Esophagus squamous epithelium (tissue), 5 donors: Measurements from ENCODE around the gene ANKRD42. TPM values are rescaled to one million over a fixed set of nuclear protein-coding genes. Genes with fewer than 3 reads are reported as not detected.

Experiments used
- DNase-seq: peaks from one replicate; lab custom pipeline; 2025; lab: John Stamatoyannopoulos, UW
- H3K27ac ChIP-seq, 4 donors: fragments of 200-600 bp; sonication (generic); one replicate each; pipeline ENCODE4 v1.5.1; 2016 to 2019; ENCODE audit warnings: mild to moderate bottlenecking in 1 of 4
- H3K27me3 ChIP-seq, 4 donors: fragments of 200-600 bp; sonication (generic); 1 replicate in 3 of 4; 2 replicates in 1 of 4; pipeline versions ENCODE4 v1.5.1 to v1.6.0; 2017 to 2021; ENCODE audit warnings: antibody characterized with exemption in 1 of 4
- H3K36me3 ChIP-seq, 3 donors: fragments of 200-600 bp; sonication (generic); one replicate each; pipeline ENCODE4 v1.5.1; 2016 to 2019
- H3K4me1 ChIP-seq, 3 donors: fragments of 200-600 bp; sonication (generic); one replicate each; pipeline ENCODE4 v1.5.1; 2017 to 2019
- H3K4me3 ChIP-seq, 4 donors: fragments of 200-600 bp; sonication (generic); 1 replicate in 3 of 4; 2 replicates in 1 of 4; pipeline ENCODE4 v1.5.1; 2016 to 2019; ENCODE audit warnings: mild to moderate bottlenecking in 2 of 4, moderate library complexity in 1 of 4
- H3K9me3 ChIP-seq, 3 donors: fragments of 200-600 bp; sonication (generic); one replicate each; pipeline ENCODE4 v1.5.1; 2016 to 2019
- POLR2A ChIP-seq, 4 donors: fragments of 450-650 bp; IDR thresholded peaks; one replicate each; pipeline ENCODE4 v1.6.1; 2017; ENCODE audit warnings: antibody characterized with exemption in 4 of 4, mild to moderate bottlenecking in 4 of 4, moderate library complexity in 3 of 4
- WGBS, 2 donors: methylation state at CpG; one replicate each; pipeline ENCODE4 v1.1.5; 2018; 5-methylcytosine and 5-hydroxymethylcytosine counted together
- intact Hi-C: fragments of 100-400 bp; cut with DNase I; formaldehyde crosslinking; loops from one replicate; pipeline ENCODE4 v1.15.0; 2022
- total RNA-seq, 4 donors: library from RNA; depleted of rRNA; stranded (reverse); fragments of >200 nt; gene quantifications; one replicate each; pipeline ENCODE4 v1.1.0, GENCODE V29; 2016
- TF ChIP-seq, protein P1 (sequence below), 6 experiments: fragments of 450-650 bp in 4 of 6; fragments of 200-600 bp in 2 of 6; sonication (generic) in 2 of 6; IDR thresholded peaks; one replicate each; pipeline ENCODE4 v1.5.1; 2016 to 2019; ENCODE audit warnings: antibody characterized with exemption in 6 of 6, mild to moderate bottlenecking in 4 of 6, moderate library complexity in 4 of 6
- donor health status: DM: yes; HTN: yes; CAD: no.

ANKRD42 gene
- total RNA-seq, 4 donors from 2014 or later, result 3.9 to 7.4 (median 5.2) TPM

DNA sequence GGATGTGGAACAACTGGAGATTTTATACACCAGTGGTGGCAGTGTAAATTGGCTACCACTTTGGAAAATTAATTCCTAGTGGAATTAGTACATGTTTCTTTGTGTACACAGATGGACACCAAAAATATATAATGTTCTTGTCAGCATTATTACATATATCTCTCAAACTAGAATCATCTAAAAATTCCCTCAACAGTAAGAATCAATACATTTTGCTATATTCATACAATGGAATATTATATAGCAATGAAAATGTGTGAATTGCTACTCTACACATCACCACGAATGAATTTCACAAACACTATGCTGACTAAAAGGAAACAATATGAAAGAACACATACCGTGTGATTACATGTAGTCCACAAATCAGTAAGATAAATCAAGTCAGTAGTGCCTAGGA is 58.8 kb downstream of the ANKRD42 start:
- H3K4me3 ChIP-seq, result no peak overlapping the region
- no peak for DNase-seq
- TF ChIP-seq, protein P1, sequence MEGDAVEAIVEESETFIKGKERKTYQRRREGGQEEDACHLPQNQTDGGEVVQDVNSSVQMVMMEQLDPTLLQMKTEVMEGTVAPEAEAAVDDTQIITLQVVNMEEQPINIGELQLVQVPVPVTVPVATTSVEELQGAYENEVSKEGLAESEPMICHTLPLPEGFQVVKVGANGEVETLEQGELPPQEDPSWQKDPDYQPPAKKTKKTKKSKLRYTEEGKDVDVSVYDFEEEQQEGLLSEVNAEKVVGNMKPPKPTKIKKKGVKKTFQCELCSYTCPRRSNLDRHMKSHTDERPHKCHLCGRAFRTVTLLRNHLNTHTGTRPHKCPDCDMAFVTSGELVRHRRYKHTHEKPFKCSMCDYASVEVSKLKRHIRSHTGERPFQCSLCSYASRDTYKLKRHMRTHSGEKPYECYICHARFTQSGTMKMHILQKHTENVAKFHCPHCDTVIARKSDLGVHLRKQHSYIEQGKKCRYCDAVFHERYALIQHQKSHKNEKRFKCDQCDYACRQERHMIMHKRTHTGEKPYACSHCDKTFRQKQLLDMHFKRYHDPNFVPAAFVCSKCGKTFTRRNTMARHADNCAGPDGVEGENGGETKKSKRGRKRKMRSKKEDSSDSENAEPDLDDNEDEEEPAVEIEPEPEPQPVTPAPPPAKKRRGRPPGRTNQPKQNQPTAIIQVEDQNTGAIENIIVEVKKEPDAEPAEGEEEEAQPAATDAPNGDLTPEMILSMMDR (IDR thresholded peaks at IDR 0.05), result no peak
- no peak for TF ChIP-seq POLR2A (IDR thresholded peaks at IDR 0.05)
- H3K27me3 ChIP-seq, result no peaks in the 10 kb centered on the region
- WGBS, 2 donors, result 88 to 94% methylated on average over 2 of the region's 2 CpGs
- H3K4me1 ChIP-seq, result peaks cover 3 to 27% (median 3%) of the 10 kb centered on the region in 3 donors
- intact Hi-C loops, result no loop called here
- H3K36me3 ChIP-seq, result no peaks in the 10 kb centered on the region
- H3K27ac ChIP-seq, result no peak overlapping the region
- H3K9me3 ChIP-seq, result no peaks in the 10 kb centered on the region

DNA sequence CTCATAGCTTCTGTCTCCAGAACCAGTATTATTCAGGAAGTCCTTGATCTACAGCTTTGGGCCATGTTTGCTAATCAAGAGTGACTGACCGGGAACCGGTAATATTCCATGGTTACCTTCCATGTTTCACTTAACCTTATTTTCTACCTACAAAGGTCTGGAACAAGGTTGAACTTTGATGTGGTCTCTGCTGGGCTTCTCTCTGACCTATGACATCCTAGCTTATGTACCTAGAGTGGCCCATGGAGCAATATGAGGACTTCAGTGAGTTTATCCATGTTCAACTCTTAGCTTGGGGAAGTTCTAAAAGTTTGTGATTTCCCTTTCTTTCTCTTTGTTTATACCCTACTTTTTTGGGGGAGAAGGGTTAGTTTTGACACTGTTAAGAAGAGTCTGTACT is 59.4 kb downstream of the ANKRD42 start:
- H3K4me3 ChIP-seq, result no peak overlapping the region
- H3K4me1 ChIP-seq, result peaks cover 3 to 34% (median 5%) of the 10 kb centered on the region in 3 donors
- no peak for DNase-seq
- no peaks in the 10 kb centered on the region for H3K9me3 ChIP-seq
- H3K36me3 ChIP-seq, result peaks cover 0 to 3% (median 0%) of the 10 kb centered on the region in 3 donors
- intact Hi-C loops, result no loop called here
- TF ChIP-seq, protein P1 (IDR thresholded peaks at IDR 0.05), result no peak
- TF ChIP-seq POLR2A (IDR thresholded peaks at IDR 0.05), result no peak
- WGBS, 2 donors, result 79 to 100% methylated on average over 2 of the region's 2 CpGs
- H3K27me3 ChIP-seq, result no peaks in the 10 kb centered on the region
- H3K27ac ChIP-seq, result no peak overlapping the region

DNA sequence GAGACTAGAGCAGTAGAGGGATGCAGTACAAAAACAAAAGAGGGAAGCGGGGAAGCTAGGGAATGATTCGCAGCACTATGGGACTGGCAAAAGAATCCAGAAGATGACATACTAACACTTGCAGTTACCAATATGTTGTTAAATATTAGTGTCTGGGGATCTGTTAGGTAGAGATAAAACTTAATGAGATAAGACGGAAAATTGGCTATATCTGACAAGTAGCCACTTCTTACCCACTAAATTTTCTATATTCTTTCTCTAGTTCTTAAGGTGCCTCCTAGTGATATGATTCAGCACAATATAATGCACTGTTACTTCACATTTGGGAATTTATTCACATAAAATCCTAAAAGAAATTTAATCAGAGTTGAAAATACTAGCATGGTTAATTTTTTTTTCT is 61.9 kb downstream of the ANKRD42 start:
- peaks cover 0 to 26% (median 0%) of the 10 kb centered on the region in 3 donors for H3K36me3 ChIP-seq
- no peak overlapping the region for H3K27ac ChIP-seq
- H3K27me3 ChIP-seq, result no peaks in the 10 kb centered on the region
- 95 to 100% methylated on average over 3 of the region's 3 CpGs for WGBS, 2 donors
- intact Hi-C loops, result no loop called here
- TF ChIP-seq, protein P1 (IDR thresholded peaks at IDR 0.05), result no peak
- TF ChIP-seq POLR2A (IDR thresholded peaks at IDR 0.05), result no peak
- DNase-seq, result no peak
- no peaks in the 10 kb centered on the region for H3K9me3 ChIP-seq
- H3K4me3 ChIP-seq, result no peak overlapping the region
- peaks cover 3 to 30% (median 5%) of the 10 kb centered on the region in 3 donors for H3K4me1 ChIP-seq

DNA sequence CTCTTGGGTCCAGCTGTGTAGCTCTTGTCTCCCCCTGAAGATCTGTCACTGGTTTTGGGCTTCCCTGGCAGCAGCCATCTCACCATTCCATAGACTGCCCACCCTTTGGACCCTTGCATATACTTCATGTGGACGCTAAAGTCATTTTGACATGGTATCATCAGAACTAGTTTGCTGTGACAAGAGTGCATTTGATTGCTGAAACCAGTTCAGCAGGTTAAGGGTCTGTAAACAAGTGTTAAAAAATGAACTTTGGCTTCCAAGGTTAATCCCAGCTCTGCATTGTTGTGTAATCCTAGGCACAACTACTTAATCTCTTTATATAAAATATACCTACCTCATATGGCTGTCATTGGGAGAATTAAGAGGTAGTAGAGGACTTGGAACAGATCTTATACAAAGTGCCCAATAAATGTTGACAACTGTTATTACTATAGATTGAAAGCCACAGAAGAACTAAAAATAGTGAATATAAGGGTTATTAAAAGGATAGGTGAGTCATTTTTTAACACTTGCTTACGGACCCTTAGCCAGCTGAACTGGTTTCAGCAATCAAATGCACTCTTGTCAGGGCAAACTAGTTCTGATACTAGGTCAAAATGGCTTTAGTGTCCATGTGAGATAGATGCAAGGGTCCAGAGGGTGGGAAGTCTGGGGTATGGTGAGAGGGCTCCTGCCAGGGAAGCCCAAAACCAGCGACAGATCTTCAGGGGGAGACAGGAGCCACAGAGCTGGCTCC is 63.3 kb downstream of the ANKRD42 start:
- TF ChIP-seq POLR2A (IDR thresholded peaks at IDR 0.05), result no peak
- intact Hi-C loops, result no loop called here
- 62 to 65% methylated on average over 3 of the region's 3 CpGs for WGBS, 2 donors
- no peak overlapping the region for H3K4me3 ChIP-seq
- no peaks in the 10 kb centered on the region for H3K27me3 ChIP-seq
- no peak for DNase-seq
- H3K36me3 ChIP-seq, result peaks cover 0 to 40% (median 3%) of the 10 kb centered on the region in 3 donors
- no peaks in the 10 kb centered on the region for H3K9me3 ChIP-seq
- peak overlapping the region in 2 of 4 donors; percentile 60 to 63 for H3K27ac ChIP-seq
- peaks cover 3 to 29% (median 5%) of the 10 kb centered on the region in 3 donors for H3K4me1 ChIP-seq

DNA sequence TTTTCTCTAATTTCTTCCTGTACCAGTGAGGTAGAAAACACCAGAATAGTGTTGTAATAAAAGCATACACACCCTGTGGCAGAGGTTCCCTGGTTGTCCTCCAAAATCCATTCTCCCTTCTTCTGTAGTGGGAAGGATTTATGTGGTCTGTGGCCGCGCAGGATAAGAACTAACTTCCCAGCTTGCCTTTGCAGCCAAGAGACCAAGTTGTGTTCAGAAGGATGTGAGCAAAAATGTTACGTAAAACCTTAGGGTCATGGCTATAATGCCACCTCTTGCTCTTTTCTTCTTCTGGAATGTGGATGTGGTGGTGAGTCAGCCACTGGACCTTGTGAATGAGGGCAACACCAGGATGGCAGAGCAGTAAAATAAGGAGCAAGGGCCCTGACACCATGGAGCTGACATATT is 64.3 kb downstream of the ANKRD42 start:
- Histone ChIP-seq H3K9me3 (no peaks in the 10 kb centered on the region), H3K4me1 (peaks cover 3 to 29% (median 5%) of the 10 kb centered on the region in 3 donors), H3K4me3 (no peak overlapping the region), H3K27ac (peak overlapping the region in 2 of 4 donors; percentile 60 to 63), H3K27me3 (no peaks in the 10 kb centered on the region), H3K36me3 (peaks cover 0 to 49% (median 3%) of the 10 kb centered on the region in 3 donors)
- intact Hi-C loops, result no loop called here
- WGBS, 2 donors, result 97 to 100% methylated on average over 3 of the region's 3 CpGs
- no peak for TF ChIP-seq POLR2A (IDR thresholded peaks at IDR 0.05)
- TF ChIP-seq, protein P1 (IDR thresholded peaks at IDR 0.05), result no peak
- DNase-seq, result no peak
